HG03139 (cell line): ENCODE results near the gene ATP13A2.
"Not testable (repeated sequence)": the region's sequence is repeated elsewhere in the genome, so short reads cannot be mapped to it uniquely, and the experiment has no call there.

Experiments used
- ATAC-seq: cut with Tn5 transposase; IDR thresholded peaks from one replicate; pipeline ENCODE4 v1.9.1; 2021; ENCODE audit not compliant: unreplicated experiment

The ATP13A2 gene

DNA sequence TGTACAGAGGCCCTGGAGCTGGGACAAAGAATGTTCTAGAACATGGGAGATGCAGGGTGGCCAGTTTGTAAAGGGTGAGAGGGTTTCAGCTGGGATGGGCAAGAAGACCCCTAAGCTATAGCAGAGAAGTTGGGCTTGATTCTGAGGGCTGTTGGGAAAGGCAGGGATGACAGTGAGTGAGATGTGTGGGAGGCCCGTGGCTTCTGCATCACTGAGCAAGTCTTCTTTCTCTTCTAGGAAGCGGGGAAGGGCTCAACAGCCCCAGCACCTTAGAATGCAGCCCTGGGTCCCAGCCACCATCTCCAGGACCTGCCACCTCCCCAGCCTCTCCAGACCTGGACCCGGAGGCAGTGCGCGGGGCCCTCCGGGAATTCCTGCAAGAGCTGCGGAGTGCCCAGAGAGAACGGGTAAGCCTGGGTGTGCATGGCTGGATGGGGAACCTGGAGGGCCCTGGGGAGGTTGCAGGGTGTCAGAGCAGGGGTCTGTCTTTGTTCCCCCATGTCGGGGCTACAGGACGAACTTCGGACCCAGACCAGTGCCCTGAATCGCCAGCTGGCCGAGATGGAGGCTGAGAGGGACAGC lies 46.2 kb downstream of the ATP13A2 start:
- no peak for ATAC-seq

DNA sequence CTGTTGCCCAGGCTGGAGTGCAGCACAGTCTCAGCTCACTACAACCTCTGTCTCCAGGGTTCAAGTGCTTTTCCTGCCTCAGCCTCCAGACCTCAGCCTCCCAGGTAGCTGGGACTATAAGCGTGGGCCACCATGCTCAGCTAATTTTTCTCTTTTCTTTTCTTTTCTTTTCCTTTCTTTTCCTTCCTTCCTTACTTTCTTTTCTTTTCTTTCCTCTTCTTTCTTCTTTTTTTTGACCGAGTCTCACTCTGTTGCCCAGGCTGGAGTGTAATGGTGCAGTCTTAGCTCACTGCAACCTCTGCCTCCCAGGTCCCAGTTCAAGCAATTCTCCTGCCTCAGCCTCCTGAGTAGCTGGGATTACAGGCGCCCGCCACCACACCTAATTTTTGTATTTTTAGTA lies 47.6 kb downstream of the ATP13A2 start:
- ATAC-seq: not testable (repeated sequence)

DNA sequence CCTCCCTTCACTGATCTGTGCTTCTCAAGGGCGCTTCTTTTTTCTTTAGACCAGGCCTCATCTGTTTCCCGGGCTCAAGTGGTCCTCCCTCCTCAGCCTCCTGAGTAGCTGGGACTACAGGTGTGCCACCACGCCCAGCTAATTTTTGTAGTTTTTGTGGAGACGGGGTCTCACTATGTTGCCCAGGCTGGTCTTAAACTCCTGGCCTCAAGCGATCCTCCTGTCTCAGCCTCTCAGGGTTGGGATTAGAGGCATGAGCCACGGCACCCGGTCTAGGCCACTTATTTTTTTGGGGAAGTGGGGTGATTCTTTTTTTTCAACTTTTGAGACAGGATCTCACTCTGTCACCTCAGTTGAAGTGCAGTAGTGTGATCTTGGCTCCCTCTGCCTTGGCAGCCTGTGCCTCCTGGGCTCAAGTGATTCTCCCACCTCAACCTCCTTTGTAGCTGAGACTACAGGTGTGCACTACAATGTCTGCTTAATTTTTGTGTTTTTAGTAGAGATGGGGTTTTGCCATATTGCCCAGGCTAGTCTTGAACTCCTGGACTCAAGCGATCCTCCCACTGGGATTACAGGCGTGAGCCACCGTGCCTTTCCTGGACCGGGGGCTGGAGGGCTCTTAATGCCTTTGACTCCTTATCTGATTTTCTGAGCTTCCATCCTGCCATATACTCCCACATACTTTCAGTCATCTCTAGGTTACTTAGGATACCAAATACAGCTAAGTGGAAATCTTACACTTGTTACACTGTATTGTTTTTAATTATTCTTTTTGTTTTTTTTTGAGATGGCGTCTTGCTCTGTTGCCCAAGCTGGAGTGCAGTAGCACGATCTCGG lies 50.2 kb downstream of the ATP13A2 start:
- no peak for ATAC-seq

DNA sequence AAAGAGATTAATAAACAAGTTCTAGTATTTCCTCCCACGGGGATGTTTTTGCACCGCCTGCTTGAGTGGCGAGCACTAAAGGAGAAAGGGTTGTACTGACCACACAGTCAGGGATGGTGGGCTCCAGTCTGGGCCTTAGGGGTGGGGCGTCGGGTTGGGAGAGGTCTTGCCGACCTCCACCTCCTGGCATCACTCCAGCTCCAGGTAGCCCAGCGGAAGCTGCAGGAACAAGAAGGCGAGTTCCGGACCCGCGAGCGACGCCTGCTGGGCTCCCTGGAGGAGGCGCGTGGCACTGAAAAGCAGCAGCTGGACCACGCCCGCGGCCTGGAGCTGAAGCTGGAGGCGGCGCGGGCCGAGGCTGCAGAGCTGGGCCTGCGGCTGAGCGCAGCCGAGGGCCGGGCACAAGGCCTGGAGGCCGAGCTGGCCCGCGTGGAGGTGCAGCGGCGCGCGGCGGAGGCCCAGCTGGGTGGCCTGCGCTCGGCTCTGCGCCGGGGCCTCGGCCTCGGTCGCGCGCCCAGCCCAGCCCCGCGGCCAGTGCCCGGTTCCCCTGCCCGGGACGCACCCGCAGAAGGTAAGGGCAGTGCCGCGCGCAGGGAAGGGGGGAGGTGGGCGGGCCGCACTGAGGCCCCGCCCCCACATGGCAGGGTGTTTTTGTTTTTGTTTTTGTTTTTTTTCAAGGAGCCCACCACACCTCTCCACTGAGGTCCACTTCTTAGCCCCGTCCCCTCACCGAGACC lies 51.0 kb downstream of the ATP13A2 start:
- no peak for ATAC-seq

DNA sequence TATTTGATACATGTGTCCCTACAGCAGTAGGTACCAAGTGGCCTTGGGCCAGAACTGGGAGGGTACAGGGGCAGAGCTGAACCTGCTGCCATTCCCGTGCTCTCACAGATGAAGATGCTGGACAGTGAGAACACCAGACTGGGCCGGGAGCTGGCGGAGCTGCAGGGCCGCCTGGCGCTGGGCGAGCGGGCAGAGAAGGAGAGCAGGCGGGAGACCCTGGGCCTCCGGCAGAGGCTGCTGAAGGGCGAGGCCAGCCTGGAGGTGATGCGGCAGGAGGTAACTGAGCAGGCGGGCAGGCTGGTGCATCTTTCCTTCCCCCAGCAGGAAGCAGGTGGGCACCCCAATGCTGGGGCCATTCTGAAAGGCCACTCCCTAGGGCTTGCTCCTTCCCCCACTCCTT lies 53.3 kb downstream of the ATP13A2 start:
- ATAC-seq: no peak

DNA sequence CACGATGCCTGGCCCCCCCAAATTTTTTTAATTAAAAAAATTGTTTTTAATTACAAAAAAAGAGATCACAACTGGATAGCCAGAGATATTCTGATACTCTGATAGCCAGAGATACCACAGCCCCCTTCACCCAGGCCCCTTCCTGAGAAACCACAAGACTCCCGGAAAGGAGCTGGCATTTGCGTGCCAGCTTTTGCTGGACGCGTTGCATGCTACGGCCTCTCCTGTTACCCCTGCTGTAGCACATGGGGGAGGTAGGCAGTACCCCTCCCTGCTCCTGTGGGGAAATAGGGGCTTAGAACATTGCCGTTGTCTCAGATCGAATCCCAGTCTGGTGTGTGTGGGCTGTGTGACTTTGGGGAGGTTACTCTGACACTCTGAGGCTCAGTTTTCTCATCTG lies 54.0 kb downstream of the ATP13A2 start:
- ATAC-seq: no peak

DNA sequence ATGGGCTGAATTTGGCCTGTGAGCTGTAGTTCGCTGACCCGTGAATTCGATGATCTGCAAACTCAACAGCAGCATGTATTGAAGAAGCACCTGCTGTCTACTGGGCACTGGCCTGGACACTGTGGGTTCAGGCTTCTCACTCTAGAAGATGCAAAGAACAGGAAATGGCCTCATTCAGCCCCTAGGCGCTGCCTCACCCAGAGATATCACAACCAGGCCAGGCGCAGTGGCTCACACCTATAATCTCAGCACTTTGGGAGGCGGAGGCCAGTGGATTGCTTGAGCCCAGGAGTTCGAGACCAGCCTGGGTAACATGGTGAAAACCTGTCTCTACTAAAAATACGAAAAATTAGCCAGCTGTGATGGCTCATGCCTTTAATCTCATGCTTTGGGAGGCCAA lies 55.0 kb downstream of the ATP13A2 start:
- ATAC-seq: no peak

DNA sequence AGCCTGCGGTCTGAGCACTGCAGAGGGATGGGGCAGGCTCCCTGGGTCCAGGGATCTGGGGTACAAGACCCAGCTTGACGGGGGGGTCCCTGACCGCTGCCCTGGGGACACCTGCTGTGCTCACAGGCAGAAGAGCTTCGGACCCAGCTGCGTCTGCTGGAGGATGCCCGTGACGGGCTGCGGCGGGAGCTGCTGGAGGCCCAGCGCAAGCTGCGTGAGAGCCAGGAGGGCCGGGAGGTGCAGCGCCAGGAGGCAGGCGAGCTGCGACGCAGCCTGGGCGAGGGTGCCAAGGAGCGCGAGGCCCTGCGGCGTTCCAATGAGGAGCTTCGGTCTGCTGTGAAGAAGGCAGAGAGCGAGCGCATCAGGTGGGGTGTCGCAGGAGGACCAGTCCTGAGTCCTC lies 56.5 kb downstream of the ATP13A2 start:
- ATAC-seq: no peak

DNA sequence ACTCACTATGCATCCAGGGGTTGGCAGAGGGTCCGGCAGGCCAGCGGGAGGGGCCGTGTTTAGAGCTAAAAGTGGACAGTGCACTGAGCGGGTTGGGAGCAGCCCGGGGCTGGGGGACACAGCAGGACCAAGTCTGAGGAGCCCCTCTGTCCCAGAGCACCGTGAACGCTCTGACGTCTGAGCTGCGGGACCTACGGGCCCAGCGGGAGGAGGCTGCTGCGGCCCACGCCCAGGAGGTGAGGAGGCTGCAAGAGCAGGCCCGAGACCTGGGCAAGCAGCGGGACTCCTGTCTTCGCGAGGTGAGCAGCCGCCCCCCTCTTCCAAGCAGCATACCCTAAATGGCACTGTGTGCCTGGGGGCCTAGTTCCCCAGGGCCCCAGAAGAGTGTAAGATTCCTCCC lies 57.1 kb downstream of the ATP13A2 start:
- no peak for ATAC-seq

DNA sequence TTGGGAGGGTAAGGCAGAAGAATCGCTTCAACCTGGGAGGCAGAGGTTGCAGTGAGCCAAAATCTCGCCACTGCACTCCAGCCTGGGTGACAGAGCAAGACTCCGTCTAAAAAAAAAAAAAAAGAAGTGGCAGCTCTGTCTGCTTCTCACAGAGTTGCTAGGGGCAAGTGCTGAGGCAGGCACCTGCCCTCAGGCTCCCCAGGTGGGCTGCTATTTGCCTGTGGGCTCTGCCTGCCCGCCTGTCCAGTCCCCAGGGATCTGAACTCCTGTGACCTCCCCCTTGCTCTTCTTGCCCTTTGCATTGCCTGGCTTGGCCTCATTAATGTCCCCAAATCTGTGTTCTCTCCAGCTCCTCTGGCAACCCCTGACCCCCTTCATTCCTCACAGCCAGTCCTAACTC lies 59.4 kb downstream of the ATP13A2 start:
- ATAC-seq: not testable (repeated sequence)

DNA sequence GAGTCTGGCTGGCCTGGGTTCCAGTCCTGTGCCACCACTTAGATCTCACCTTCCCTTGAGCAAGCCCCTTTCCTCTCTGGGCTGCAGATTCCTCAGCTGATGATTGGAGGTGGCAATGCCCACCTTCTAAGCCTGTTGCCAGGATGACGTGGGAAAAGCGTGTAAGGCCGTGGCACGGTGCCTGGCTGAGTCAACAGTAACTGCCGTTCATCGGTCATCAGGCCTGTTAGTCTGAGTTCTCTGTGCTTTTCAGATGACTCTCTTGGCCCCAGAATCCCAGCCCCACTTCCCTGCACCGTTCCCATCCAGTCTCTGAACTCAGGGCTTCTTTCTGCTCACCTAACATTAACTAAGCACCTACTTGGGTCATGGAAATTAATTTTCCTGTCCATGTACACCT lies 62.7 kb downstream of the ATP13A2 start:
- ATAC-seq: not testable (repeated sequence)

DNA sequence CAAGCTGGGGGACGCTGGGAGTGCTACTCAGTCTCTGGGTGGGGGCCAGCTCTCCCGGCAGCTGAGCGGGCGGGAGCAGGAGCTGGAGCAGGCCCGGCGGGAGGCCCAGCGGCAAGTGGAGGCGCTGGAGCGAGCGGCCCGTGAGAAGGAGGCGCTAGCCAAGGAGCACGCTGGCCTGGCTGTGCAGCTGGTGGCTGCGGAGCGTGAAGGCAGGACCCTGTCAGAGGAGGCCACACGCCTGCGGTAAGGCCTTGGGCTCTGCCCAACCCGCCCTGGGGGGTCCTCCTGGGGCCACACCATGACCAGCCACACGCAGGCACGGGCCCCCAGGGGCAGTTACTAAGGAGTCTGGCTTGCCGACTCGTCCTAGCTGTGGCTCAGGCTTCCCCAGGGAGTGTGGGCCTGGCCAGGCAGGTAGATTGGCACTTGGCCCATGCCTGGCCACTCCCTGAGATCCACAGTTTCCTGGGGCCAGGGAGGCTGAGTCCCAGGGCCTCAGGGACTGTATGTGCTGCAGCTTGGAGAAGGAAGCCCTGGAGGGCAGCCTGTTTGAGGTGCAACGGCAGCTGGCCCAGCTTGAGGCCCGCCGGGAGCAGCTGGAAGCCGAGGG lies 63.3 kb downstream of the ATP13A2 start:
- not testable (repeated sequence) for ATAC-seq

DNA sequence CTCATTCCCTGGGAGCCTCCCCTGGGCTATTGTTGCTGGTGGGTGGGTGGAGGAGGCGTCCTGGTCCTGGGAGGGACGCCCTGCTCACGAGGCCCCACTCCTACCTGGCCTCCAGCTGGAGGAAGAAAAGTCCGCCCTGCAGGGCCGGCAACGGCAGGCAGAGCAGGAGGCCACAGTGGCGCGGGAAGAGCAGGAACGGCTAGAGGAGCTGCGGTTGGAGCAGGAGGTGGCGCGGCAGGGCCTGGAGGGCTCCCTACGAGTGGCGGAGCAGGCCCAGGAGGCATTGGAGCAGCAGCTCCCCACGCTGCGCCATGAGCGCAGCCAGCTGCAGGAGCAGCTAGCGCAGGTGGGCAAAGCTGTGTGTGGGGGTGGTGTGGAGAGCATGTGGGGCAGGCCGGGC lies 65.1 kb downstream of the ATP13A2 start:
- no peak for ATAC-seq

DNA sequence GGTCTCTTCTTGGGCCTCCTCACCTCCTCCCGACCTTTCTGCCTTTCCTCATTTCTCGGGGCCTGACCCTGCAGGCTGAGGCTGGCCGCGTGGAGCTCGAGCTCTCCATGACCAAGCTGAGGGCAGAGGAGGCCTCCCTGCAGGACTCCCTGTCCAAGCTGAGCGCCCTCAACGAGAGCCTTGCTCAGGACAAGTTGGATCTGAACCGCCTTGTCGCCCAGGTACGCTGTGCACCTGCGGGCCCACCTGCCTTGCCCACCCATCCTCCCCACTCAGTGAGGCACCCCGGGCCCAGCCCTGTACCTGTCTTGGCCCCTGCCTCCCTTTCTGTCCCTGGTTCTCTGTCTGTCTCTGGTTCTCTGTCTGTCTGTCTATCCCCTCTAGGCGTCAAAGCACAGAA lies 65.5 kb downstream of the ATP13A2 start:
- not testable (repeated sequence) for ATAC-seq

DNA sequence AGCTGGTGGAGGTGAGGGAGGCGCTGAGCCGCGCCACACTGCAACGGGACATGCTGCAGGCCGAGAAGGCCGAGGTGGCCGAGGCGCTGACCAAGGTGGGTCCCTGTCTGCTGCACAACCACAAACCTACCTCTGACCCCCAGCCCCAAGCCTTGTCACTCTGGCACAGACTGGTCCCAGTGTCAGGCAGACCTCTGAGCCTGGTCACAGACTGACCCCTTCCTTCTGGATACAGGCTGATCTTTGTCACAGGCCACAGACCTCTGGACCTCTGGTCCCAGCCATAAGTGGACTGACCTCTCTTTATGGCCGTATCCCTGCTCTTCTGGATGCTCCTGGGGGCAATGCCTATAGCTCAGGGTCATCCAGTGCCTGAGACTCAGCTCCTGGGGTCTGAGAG lies 66.2 kb downstream of the ATP13A2 start:
- not testable (repeated sequence) for ATAC-seq

DNA sequence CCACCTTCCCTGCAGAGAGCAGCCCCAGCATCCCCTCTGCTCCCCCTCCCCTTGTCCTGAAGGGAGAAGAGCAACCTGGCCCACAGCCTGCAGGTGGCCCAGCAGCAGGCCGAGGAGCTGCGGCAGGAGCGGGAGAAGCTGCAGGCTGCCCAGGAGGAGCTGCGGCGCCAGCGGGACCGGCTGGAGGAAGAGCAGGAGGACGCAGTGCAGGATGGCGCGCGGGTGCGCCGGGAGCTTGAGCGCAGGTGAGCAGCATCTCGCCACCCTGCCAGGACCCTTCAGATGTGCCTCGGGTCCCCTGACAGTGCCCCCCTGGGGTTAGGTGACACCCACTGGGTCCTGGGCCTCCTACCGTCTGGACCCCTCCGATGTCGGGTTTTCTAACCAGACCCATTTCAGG lies 67.7 kb downstream of the ATP13A2 start:
- no peak for ATAC-seq

DNA sequence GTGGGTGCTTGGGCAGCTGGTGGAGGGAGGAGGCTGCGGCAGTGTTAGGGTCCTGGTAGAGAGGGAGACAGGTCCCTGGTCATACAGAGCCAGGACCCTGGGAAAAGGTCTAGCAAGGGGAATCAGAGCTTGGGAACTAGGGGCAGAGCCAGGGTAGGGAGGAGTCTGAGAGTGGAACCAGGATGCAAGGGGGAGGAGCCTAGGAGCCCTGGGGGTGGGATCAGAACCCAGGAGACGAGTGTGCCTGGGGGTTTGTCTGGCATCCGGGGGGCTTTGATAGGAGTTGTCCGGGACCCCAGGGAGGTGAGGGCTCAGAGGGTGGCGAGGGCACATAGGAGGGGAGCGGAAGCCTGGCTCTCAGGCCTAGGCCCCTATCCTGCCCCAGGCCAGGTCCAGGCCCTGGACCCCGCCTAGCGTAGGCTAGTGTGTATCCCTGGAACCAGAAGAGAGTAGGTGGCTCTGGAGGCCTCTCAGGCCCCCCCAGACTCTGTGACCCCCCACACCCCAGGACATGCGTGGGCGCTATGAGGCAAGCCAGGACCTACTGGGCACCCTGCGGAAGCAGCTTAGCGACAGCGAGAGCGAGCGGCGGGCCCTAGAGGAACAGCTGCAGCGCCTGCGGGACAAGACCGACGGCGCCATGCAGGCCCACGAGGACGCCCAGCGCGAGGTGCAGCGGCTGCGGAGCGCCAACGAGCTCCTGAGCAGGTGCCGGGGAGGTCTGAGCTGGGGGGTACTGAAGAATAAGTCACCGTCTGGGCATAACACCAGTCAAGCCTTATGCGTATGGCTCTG lies 72.1 kb downstream of the ATP13A2 start:
- not testable (repeated sequence) for ATAC-seq

DNA sequence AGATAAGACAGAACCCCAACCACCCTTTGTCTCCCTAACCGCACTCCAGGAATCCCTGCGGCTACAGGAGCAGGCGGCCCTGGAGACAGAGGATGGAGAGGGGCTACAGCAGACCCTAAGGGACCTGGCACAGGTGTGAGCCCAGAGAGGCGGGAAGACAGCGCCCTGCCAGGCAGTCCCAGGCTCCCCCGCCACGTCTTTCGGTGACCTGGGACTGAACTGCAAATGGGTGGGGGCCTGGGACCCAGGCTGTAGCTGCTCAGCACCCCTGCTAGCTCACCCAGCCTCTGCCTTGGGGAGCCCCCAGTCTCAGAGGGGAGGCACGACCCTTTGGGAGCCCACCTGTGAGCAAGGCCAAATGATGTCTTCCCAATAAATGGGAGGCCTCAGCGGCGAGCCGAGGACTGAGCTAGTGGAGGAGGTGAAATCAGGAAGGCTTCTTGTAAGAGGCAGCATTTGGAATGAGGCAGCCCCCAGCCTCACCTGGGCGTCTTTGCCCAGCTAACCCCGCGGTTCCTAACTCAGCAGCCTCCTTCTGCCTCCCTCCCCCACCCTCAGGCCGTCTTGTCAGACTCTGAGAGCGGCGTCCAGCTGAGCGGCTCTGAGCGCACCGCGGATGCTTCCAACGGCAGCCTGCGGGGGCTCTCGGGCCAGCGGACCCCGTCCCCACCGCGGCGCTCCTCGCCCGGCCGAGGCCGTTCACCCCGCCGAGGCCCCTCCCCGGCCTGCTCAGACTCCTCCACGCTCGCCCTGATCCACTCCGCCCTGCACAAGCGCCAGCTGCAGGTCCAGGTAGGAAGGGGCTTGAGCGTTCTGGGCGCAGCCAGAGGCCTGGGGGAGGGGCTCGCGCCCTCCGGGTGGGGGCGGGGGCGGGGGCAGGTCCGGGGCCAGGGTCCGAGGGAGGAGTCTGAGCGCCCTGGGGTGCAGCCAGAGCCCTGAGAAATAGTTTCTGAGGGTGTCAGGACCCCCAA lies 73.1 kb downstream of the ATP13A2 start:
- ATAC-seq: no peak

DNA sequence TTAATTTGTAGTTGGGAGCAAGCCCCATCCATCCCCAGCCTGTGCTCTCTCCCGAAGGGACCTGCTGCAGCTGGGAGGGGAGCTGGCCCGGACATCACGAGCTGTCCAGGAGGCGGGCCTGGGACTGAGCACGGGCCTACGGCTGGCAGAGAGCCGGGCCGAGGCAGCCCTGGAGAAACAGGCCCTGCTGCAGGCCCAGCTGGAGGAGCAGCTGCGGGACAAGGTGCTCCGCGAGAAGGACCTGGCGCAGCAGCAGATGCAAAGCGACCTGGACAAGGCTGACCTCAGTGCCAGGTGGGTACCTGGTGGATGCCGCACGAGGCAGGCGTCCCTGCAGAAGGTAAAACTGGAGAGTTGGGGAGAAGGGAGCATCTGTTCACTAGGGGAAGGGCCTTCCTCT lies 75.1 kb downstream of the ATP13A2 start:
- not testable (repeated sequence) for ATAC-seq
